Panc1 (cell line): ENCODE data around the gene PDZD2. TPM values are rescaled to one million over a fixed set of nuclear protein-coding genes. Genes with fewer than 3 reads are reported as not detected.

Experiments used
- ATAC-seq: fragments of 200-7000 bp; cut with Tn5 transposase; 2 replicates; pipeline ENCODE4 v1.9.1; 2020; ENCODE audit warnings: mild to moderate bottlenecking, moderate library complexity
- BruUV-seq: library from RNA; stranded (reverse); fragments of 400-500 nt; replicated peaks from 2 replicates; lab custom pipeline; 2021; lab: Mats Ljungman, UMichigan
- CTCF ChIA-PET: fragments of 300-600 bp; sonication (Branson Sonifier 250); formaldehyde crosslinking; loops from one replicate; lab custom pipeline; 2022; ENCODE audit warnings: antibody characterized with exemption; lab: Charles Lee
- POLR2A ChIA-PET: fragments of 300-600 bp; sonication (Branson Sonifier 250); formaldehyde crosslinking; loops from one replicate; lab custom pipeline; 2022; ENCODE audit warnings: antibody characterized with exemption; lab: Charles Lee
- DNase-seq: peaks from one replicate; pipeline ENCODE4 v3.0.0-alpha.2; 2010; ENCODE audit warnings: low read depth, low spot score
- H3K27ac ChIP-seq: 2 replicates; pipeline ENCODE4 v1.5.1; 2011; ENCODE audit warnings: mild to moderate bottlenecking, low read length, inconsistent platforms
- H3K27me3 ChIP-seq: fragments of 200-500 bp; sonication (Bioruptor generic); 2 replicates; pipeline ENCODE4 v1.6.0; 2014; ENCODE audit warnings: low read length, inconsistent platforms; ENCODE audit not compliant: control insufficient read depth, insufficient read depth
- H3K36me3 ChIP-seq: fragments of 200-500 bp; sonication (Bioruptor generic); 2 replicates; pipeline ENCODE4 v1.5.1; 2014; ENCODE audit warnings: inconsistent platforms, mild to moderate bottlenecking, low read length, moderate library complexity; ENCODE audit not compliant: control insufficient read depth, insufficient read depth
- H3K4me1 ChIP-seq: 2 replicates; pipeline ENCODE4 v1.5.1; 2011; ENCODE audit warnings: inconsistent platforms, mild to moderate bottlenecking, low read length, moderate library complexity; ENCODE audit not compliant: control insufficient read depth, insufficient read depth
- H3K4me3 ChIP-seq, 2 experiments: 2 replicates each; pipeline ENCODE4 v1.5.1; 2011 to 2012; ENCODE audit warnings: low read depth in 2 of 2, low read length in 2 of 2, mild to moderate bottlenecking in 2 of 2, inconsistent platforms in 1 of 2, moderate library complexity in 1 of 2
- H3K9me3 ChIP-seq: fragments of 200-500 bp; sonication (Bioruptor generic); 2 replicates; pipeline ENCODE4 v1.5.1; 2014; ENCODE audit warnings: low read depth, mild to moderate bottlenecking, inconsistent platforms, low read length, moderate library complexity; ENCODE audit not compliant: control insufficient read depth, insufficient read depth
- POLR2AphosphoS5 ChIP-seq: IDR thresholded peaks from 2 replicates; pipeline ENCODE4 v1.6.1; 2012; ENCODE audit warnings: mild to moderate bottlenecking, low read depth, low read length, moderate library complexity
- SIN3A ChIP-seq: IDR thresholded peaks from 2 replicates; pipeline ENCODE4 v1.6.1; 2012; ENCODE audit warnings: low read depth, mild to moderate bottlenecking, low read length, moderate library complexity, borderline replicate concordance; ENCODE audit not compliant: insufficient read depth
- TCF7L2 ChIP-seq: IDR thresholded peaks from 2 replicates; pipeline ENCODE4 v1.6.1; 2011; ENCODE audit warnings: mild to moderate bottlenecking, low read depth, low read length, inconsistent platforms
- in situ Hi-C: cut with HindIII; loops from 2 replicates; pipeline ENCODE4 v1.10.0; 2016; ENCODE audit warnings: low sequenced_read_pairs, low pct_unique_long_range_greater_than_20kb
- intact Hi-C: fragments of 100-400 bp; cut with micrococcal nuclease; formaldehyde crosslinking; loops from one replicate; pipeline ENCODE4 v1.10.0; 2022; ENCODE audit not compliant: unreplicated experiment
- total RNA-seq: library from RNA; stranded (reverse); gene quantifications from one replicate; pipeline ENCODE4 v1.2.1, GENCODE V29; 2021; ENCODE audit not compliant: unreplicated experiment
- TF ChIP-seq, protein P1 (sequence below): fragments of 450-650 bp; IDR thresholded peaks from 2 replicates; pipeline ENCODE4 v1.5.1; 2017; ENCODE audit warnings: mild to moderate bottlenecking
- TF ChIP-seq, protein P2 (sequence below), 2 experiments: IDR thresholded peaks; 2 replicates each; pipeline ENCODE4 v1.6.1; 2011 to 2012; ENCODE audit warnings: low read depth in 2 of 2, control low read depth in 1 of 2, low read length in 1 of 2, mild to moderate bottlenecking in 1 of 2, moderate library complexity in 1 of 2; ENCODE audit not compliant: insufficient read depth in 1 of 2

PDZD2 gene
- total RNA-seq, 1 experiment from 2014 or later: 0.10 TPM

DNA sequence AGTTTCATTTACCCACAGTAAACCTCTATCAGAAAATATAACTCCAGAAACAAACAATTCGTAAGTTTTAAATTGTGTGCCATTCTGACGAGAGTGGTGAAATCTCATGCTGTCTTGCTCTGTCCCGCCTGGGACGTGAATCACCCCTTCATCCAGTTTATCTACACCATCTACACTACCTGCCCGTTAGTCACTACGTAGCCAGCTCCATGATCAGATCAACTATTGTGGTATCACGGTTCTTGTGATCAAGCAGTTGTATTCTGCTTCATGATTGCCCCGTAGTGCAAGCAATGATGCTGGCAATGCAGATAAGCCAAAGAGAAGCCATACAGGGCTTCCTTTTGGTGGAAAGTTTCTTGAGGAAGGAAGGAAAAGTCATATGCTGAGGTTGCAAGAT lies 384.9 kb downstream of the PDZD2 start:
- ATAC-seq (no peak), DNase-seq (no peak)
- intact Hi-C loops (no loop called here), in situ Hi-C loops (no loop called here)
- Histone ChIP-seq H3K9me3 (no peaks in the 10 kb centered on the region), H3K36me3 (no peaks in the 10 kb centered on the region), H3K4me1 (no peaks in the 10 kb centered on the region), H3K4me3 (no peak overlapping the region), H3K27me3 (no peaks in the 10 kb centered on the region; the same call in 1 of the 2 replicates), H3K27ac (no peak overlapping the region)
- no TSS peak for BruUV-seq
- TF ChIP-seq POLR2AphosphoS5: no peak
- TF ChIP-seq, protein P1, sequence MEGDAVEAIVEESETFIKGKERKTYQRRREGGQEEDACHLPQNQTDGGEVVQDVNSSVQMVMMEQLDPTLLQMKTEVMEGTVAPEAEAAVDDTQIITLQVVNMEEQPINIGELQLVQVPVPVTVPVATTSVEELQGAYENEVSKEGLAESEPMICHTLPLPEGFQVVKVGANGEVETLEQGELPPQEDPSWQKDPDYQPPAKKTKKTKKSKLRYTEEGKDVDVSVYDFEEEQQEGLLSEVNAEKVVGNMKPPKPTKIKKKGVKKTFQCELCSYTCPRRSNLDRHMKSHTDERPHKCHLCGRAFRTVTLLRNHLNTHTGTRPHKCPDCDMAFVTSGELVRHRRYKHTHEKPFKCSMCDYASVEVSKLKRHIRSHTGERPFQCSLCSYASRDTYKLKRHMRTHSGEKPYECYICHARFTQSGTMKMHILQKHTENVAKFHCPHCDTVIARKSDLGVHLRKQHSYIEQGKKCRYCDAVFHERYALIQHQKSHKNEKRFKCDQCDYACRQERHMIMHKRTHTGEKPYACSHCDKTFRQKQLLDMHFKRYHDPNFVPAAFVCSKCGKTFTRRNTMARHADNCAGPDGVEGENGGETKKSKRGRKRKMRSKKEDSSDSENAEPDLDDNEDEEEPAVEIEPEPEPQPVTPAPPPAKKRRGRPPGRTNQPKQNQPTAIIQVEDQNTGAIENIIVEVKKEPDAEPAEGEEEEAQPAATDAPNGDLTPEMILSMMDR: no peak
- TF ChIP-seq TCF7L2: no peak
- no peak for TF ChIP-seq SIN3A
- TF ChIP-seq, protein P2, sequence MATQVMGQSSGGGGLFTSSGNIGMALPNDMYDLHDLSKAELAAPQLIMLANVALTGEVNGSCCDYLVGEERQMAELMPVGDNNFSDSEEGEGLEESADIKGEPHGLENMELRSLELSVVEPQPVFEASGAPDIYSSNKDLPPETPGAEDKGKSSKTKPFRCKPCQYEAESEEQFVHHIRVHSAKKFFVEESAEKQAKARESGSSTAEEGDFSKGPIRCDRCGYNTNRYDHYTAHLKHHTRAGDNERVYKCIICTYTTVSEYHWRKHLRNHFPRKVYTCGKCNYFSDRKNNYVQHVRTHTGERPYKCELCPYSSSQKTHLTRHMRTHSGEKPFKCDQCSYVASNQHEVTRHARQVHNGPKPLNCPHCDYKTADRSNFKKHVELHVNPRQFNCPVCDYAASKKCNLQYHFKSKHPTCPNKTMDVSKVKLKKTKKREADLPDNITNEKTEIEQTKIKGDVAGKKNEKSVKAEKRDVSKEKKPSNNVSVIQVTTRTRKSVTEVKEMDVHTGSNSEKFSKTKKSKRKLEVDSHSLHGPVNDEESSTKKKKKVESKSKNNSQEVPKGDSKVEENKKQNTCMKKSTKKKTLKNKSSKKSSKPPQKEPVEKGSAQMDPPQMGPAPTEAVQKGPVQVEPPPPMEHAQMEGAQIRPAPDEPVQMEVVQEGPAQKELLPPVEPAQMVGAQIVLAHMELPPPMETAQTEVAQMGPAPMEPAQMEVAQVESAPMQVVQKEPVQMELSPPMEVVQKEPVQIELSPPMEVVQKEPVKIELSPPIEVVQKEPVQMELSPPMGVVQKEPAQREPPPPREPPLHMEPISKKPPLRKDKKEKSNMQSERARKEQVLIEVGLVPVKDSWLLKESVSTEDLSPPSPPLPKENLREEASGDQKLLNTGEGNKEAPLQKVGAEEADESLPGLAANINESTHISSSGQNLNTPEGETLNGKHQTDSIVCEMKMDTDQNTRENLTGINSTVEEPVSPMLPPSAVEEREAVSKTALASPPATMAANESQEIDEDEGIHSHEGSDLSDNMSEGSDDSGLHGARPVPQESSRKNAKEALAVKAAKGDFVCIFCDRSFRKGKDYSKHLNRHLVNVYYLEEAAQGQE (IDR thresholded peaks at IDR 0.05; ENCODE audit: insufficient read depth in 1 of 2, low read depth in 2 of 2, low read length in 1 of 2): no peak
- POLR2A ChIA-PET: no interaction called here
- CTCF ChIA-PET: no interaction called here

DNA sequence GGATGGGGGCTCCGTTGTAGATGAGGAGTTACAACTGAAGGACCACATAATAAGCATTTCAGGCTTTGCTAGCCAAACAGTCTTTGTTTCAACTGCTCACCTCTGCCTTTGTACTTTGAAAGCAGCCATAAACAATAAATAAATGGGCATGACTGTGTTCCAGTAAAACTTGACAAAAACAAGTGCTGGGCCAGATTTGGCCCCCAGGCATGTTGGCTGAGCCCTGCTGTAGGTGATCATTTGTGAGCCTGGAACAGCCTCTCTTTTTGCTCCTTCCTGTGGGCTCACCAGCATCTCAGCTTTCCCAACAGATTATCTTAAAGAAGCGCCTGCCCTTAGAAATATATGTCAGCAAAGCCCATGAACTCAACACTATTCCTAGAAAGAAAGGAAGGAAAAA lies 385.8 kb downstream of the PDZD2 start:
- H3K4me1 ChIP-seq: no peaks in the 10 kb centered on the region
- H3K27me3 ChIP-seq: no peaks in the 10 kb centered on the region; the same call in 1 of the 2 replicates
- in situ Hi-C loops (no loop called here), intact Hi-C loops (no loop called here)
- CTCF ChIA-PET: no interaction called here
- H3K36me3 ChIP-seq: no peaks in the 10 kb centered on the region
- no peak overlapping the region for H3K4me3 ChIP-seq
- H3K9me3 ChIP-seq: no peaks in the 10 kb centered on the region
- no peak for ATAC-seq
- TF ChIP-seq POLR2AphosphoS5 (no peak), TCF7L2 (no peak), SIN3A (no peak)
- TF ChIP-seq, protein P1: no peak
- TF ChIP-seq, protein P2 (IDR thresholded peaks at IDR 0.05; ENCODE audit: insufficient read depth in 1 of 2, low read depth in 2 of 2, low read length in 1 of 2): no peak
- DNase-seq: no peak
- BruUV-seq: no TSS peak
- no peak overlapping the region for H3K27ac ChIP-seq
- POLR2A ChIA-PET: no interaction called here
